ENCODE results near the gene FGF2.
"Not testable (repeated sequence)": the region's sequence is repeated elsewhere in the genome, so short reads cannot be mapped to it uniquely, and the experiment has no call there.

FGF2 gene

DNA sequence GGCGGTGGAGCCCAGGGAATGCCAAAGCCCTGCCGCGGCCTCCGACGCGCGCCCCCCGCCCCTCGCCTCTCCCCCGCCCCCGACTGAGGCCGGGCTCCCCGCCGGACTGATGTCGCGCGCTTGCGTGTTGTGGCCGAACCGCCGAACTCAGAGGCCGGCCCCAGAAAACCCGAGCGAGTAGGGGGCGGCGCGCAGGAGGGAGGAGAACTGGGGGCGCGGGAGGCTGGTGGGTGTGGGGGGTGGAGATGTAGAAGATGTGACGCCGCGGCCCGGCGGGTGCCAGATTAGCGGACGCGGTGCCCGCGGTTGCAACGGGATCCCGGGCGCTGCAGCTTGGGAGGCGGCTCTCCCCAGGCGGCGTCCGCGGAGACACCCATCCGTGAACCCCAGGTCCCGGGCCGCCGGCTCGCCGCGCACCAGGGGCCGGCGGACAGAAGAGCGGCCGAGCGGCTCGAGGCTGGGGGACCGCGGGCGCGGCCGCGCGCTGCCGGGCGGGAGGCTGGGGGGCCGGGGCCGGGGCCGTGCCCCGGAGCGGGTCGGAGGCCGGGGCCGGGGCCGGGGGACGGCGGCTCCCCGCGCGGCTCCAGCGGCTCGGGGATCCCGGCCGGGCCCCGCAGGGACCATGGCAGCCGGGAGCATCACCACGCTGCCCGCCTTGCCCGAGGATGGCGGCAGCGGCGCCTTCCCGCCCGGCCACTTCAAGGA, at the start of gene FGF2:
Gene FGF2 (plus strand): TSS at position 279 of the 705 bp plus-strand sequence. CDS start 344 bp downstream, at position 623.
- no peak for DNase-seq (ENCODE audit: low read depth in 2 of 2, low spot score in 1 of 2)

DNA sequence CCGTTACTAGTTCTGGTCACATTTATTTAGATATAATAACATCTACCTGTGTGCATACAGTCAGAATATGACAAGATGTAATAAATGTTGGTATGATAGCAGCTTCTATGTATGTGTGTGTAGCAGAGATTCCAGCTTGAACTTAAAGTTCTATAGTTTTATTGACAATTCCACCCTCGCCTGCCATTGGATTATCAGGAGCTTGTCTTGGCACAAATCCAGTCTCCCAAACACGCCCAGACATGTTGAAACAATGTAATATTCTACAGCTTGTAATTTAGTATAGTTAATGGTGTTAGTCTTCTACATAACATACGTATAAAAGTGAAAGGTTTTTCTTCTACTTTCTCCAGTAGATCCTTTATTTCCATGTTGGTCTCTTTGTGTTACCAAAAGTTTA, 49.7 kb upstream of the FGF2 start:
- no peak for DNase-seq (ENCODE audit: low read depth in 2 of 2, low spot score in 1 of 2)

- no peak for DNase-seq (ENCODE audit: low read depth in 2 of 2, low spot score in 1 of 2)
Observed at GRCh38 chr4:122777846-122778673, 48.6 kb upstream of the FGF2 start.

- no peak for DNase-seq (ENCODE audit: low read depth in 2 of 2, low spot score in 1 of 2)
Observed at GRCh38 chr4:122781486-122781885, 45.1 kb upstream of the FGF2 start.

GRCh38 chr4:122783301-122784215, 43.1 kb upstream of the FGF2 start:
- DNase-seq (ENCODE audit: low read depth in 2 of 2, low spot score in 1 of 2): no peak

GRCh38 chr4:122784261-122784660, 42.4 kb upstream of the FGF2 start:
- no peak for DNase-seq (ENCODE audit: low read depth in 2 of 2, low spot score in 1 of 2)

DNA sequence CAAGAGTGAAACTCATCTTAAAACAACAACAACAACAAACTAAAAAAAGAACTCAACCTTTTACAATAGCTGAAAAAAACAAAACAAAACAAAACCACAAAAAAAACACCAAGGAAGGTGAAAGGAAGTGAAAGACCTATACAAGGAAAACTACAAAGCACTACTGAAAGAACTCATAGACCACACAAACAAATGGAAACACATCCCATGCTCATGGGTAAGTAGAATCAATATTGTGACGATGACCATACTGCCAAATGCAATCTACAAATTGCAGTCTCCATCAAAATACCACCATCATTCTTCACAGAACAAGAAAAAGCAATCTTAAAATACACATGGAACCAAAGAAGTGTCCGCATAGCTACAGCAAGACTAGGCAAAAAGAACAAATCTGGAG, 41.5 kb upstream of the FGF2 start:
- DNase-seq (ENCODE audit: low read depth in 2 of 2, low spot score in 1 of 2): no peak

- not testable (repeated sequence) for DNase-seq (ENCODE audit: low read depth in 2 of 2, low spot score in 1 of 2)
Observed at GRCh38 chr4:122786296-122786695, 40.3 kb upstream of the FGF2 start.

- not testable (repeated sequence) for DNase-seq (ENCODE audit: low read depth in 2 of 2, low spot score in 1 of 2)
Observed at GRCh38 chr4:122786920-122787319, 39.7 kb upstream of the FGF2 start.

DNA sequence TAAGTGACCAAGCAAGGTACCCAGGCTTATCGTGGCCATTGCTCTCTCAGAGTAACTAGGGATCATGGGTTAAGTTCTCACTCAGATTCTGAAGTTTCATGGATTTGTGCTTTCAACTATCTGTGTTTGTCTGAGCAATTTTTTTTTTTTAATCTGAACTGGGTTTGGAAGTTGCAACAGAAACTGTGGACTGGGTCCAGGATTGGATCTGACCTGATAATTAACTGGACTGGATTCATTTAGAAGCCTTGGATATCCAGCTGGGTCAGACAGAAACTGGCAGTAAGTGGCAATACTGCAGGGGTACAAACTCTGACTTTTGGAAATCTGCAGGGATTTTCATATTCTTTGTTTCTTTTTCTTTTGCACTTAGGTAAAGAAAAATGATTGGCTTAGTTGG, 38.7 kb upstream of the FGF2 start:
- no peak for DNase-seq (ENCODE audit: low read depth in 2 of 2, low spot score in 1 of 2)

GRCh38 chr4:122788935-122789334, 37.7 kb upstream of the FGF2 start:
- DNase-seq (ENCODE audit: low read depth in 2 of 2, low spot score in 1 of 2): no peak

DNA sequence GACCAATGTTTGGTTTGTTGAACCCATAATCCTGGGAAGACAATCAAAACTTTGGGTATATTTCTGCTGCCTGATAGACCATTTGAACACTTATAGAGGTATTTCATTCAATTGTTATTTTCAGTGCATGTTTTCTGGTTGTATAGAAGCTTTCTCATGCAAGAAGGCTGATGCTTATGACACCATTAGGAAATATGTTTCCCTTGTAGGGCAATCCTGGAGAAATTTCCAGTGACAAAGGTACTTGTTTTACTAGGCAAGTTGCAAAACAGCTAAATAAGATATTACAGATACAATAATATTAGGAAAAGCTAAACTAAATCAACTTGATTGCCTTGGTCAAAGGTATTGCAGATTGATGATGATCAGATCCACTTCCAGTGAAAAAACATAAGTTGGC, 32.8 kb upstream of the FGF2 start:
- no peak for DNase-seq (ENCODE audit: low read depth in 2 of 2, low spot score in 1 of 2)

- DNase-seq (ENCODE audit: low read depth in 2 of 2, low spot score in 1 of 2): no peak
Observed at GRCh38 chr4:122796801-122797404, 29.7 kb upstream of the FGF2 start.

DNA sequence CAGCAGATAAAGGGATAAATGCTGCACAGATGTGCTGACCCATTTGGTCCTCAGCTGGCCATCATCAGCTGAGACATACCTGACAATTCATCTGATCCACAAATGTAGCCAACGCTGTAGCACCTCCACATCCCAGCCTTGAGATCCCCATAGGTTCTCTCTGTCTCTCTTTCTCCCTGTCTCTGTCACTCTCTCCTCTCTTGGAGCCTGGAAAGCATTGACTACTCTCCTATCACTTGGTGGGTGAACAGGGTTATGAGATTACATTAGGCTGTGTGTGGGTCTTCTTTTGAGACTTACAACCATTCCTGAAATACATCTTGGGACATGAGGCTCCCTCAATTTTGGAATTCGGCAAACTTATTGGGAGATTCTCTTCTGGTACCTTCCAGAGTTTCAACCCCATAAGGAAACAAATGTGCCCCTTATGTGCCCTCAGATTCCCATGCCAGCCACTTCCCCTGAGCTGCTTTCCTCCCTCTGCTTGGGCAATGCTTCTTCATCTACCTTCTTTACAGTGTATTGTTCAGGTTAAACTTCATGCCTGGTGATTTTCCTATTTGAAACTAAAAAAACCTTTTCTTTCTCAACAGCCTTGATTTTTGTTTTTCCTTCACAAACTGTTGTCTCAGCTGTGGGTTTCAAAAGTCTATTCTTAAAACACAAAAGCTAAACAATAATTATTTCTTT, 29.1 kb upstream of the FGF2 start:
- DNase-seq (ENCODE audit: low read depth in 2 of 2, low spot score in 1 of 2): no peak

DNA sequence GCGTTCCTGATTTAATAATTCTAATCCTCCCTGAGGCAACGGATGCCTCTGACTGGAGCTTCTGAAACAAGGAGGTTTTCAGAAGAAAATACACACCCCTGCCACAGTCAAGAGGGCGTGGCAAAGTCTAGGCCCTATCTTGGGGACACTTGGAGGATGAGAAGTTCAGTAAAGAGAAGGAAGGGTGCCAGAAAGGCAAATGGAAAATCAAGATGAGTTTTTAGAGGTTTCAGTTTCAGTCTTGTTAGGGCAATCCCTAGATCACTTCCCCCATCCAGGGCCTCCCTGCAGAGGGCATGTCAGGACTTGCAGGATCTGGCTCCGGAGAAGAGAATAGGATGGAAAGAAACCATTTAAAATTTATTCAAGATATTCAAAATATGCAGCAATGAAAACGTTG, 28.5 kb upstream of the FGF2 start:
- DNase-seq (ENCODE audit: low read depth in 2 of 2, low spot score in 1 of 2): no peak

DNA sequence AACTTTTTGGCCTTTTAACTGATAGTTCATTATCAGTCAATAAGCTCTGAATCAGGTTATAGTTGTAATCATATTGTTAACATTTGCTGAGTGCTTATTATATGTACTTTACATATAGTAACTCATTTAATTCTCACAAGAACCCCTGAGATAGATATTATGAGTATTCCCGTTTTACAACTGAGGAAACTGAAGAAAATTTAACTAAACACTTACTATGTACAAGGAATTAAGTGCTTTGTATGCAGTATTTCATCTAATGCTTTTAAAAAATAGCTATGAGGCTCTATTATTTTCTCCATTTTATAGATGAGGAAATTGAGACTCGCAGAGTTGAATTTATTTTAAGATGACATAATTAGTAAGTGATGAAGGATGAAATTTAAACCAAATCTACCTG, 27.7 kb upstream of the FGF2 start:
- no peak for DNase-seq (ENCODE audit: low read depth in 2 of 2, low spot score in 1 of 2)

- DNase-seq (ENCODE audit: low read depth in 2 of 2, low spot score in 1 of 2): no peak
Observed at GRCh38 chr4:122803788-122804208, 22.8 kb upstream of the FGF2 start.

- no peak for DNase-seq (ENCODE audit: low read depth in 2 of 2, low spot score in 1 of 2)
Observed at GRCh38 chr4:122806981-122807679, 19.5 kb upstream of the FGF2 start.

- no peak for DNase-seq (ENCODE audit: low read depth in 2 of 2, low spot score in 1 of 2)
Observed at GRCh38 chr4:122810669-122811068, 16.0 kb upstream of the FGF2 start.

DNA sequence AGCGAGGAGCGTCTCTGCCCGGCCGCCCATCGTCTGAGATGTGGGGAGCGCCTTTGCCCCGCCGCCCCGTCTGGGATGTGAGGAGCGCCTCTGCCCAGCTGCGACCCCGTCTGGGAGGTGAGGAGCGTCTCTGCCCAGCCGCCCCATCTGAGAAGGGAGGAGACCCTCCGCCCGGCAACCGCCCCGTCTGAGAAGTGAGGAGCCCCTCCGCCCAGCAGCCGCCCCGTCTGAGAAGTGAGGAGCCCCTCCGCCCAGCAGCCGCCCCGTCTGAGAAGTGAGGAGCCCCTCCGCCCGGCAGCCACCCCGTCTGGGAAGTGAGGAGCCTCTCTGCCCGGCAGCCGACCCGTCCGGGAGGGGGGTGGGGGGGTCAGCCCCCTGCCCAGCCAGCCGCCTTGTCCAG, 14.8 kb upstream of the FGF2 start:
- not testable (repeated sequence) for DNase-seq (ENCODE audit: low read depth in 2 of 2, low spot score in 1 of 2)
